ENCODE measurements around the gene FBXO42.
"Not testable (repeated sequence)": the region's sequence is repeated elsewhere in the genome, so short reads cannot be mapped to it uniquely, and the experiment has no call there.

Gene FBXO42

GRCh38 chr1:16242556-16243214 lies 109.6 kb downstream of the FBXO42 start:
- DNase-seq, result no peak

GRCh38 chr1:16241221-16241708 lies 111.0 kb downstream of the FBXO42 start:
- no peak for DNase-seq

GRCh38 chr1:16239972-16240491 lies 112.2 kb downstream of the FBXO42 start:
- no peak for DNase-seq

- DNase-seq, result no peak
Measured at GRCh38 chr1:16237343-16237830, 114.9 kb downstream of the FBXO42 start.

GRCh38 chr1:16236511-16237342 lies 115.6 kb downstream of the FBXO42 start, which contains the start of gene CPLANE2:
Gene CPLANE2, minus strand, starts transcription at chr1:16237183. Its CDS starts 441 bp downstream, at chr1:16236742.
- DNase-seq, result peak; percentile 83 to 91

GRCh38 chr1:16235944-16236510 lies 116.3 kb downstream of the FBXO42 start:
- DNase-seq, result peak; percentile 17 to 25

- DNase-seq, result no peak
Measured at GRCh38 chr1:16235347-16235746, 116.9 kb downstream of the FBXO42 start.

GRCh38 chr1:16233431-16233830 lies 118.8 kb downstream of the FBXO42 start:
- no peak for DNase-seq

- DNase-seq, result no peak
Measured at GRCh38 chr1:16232316-16232710, 120.0 kb downstream of the FBXO42 start.

- no peak for DNase-seq
Measured at GRCh38 chr1:16231331-16232315, 120.7 kb downstream of the FBXO42 start.

- no peak for DNase-seq
Measured at GRCh38 chr1:16230744-16231143, 121.5 kb downstream of the FBXO42 start.

- DNase-seq, result no peak
Measured at GRCh38 chr1:16229976-16230740, 122.1 kb downstream of the FBXO42 start.

GRCh38 chr1:16226490-16227179 lies 125.6 kb downstream of the FBXO42 start:
- no peak for DNase-seq

GRCh38 chr1:16226129-16226489 lies 126.2 kb downstream of the FBXO42 start:
- DNase-seq, result no peak

- no peak for DNase-seq
Measured at GRCh38 chr1:16224472-16224871, 127.8 kb downstream of the FBXO42 start.

GRCh38 chr1:16222716-16223115 lies 129.6 kb downstream of the FBXO42 start:
- DNase-seq, result not testable (repeated sequence)

GRCh38 chr1:16221499-16221898 lies 130.8 kb downstream of the FBXO42 start:
- no peak for DNase-seq

GRCh38 chr1:16219968-16220500 lies 132.2 kb downstream of the FBXO42 start:
- no peak for DNase-seq

GRCh38 chr1:16218674-16219071 lies 133.6 kb downstream of the FBXO42 start:
- no peak for DNase-seq
